ENCODE results near the gene ATP11A. TPM values are rescaled to one million over a fixed set of nuclear protein-coding genes. Genes with fewer than 3 reads are reported as not detected.

ATP11A gene
- total and polyA plus RNA-seq, 2 experiments from 2014 or later = 12.3 to 52.6 TPM

GRCh38 chr13:112759827-112760226 lies 70.0 kb downstream of the ATP11A start:
- H3F3A ChIP-seq (replicated peaks; ENCODE audit: low read depth) = no peaks in the 10 kb centered on the region
- H3K4me1 ChIP-seq (ENCODE audit: insufficient read depth) = peaks cover 10% of the 10 kb centered on the region; the same call in 1 of the 2 replicates
- TF ChIP-seq EZH2phosphoT487 (IDR thresholded peaks at IDR 0.05; ENCODE audit: unreplicated experiment) = no peak
- TF ChIP-seq ZNF331 (CRISPR knock-in tag; IDR thresholded peaks at IDR 0.05; ENCODE audit: low read depth) = no peak
- TF ChIP-seq ZNF462 (CRISPR knock-in tag; IDR thresholded peaks at IDR 0.05) = no peak
- TF ChIP-seq STAT1 (IDR thresholded peaks at IDR 0.05; ENCODE audit: unreplicated experiment) = no peak
- TF ChIP-seq JUNB (IDR thresholded peaks at IDR 0.05; ENCODE audit: unreplicated experiment) = no peak
- no peak for TF ChIP-seq NANOG (IDR thresholded peaks at IDR 0.05; ENCODE audit: borderline replicate concordance)
- no peak for TF ChIP-seq CREB1 (CRISPR knock-in tag; IDR thresholded peaks at IDR 0.05; ENCODE audit: low read depth)
- H3K27me3 ChIP-seq (ENCODE audit: insufficient read depth) = no peaks in the 10 kb centered on the region
- no peaks in the 10 kb centered on the region for H3K9me2 ChIP-seq (ENCODE audit: insufficient read depth)
- H2AFZ ChIP-seq = no peak overlapping the region
- H3K9me3 Mint-ChIP-seq = no peaks in the 10 kb centered on the region
- H3K27me3 Mint-ChIP-seq (ENCODE audit: insufficient read depth, low read depth, poor library complexity) = peaks cover 10% of the 10 kb centered on the region
- H3K36me3 Mint-ChIP-seq (ENCODE audit: low read depth) = no peaks in the 10 kb centered on the region; the same call in 1 of the 3 replicates
- no peaks in the 10 kb centered on the region; the same call in 1 of the 2 replicates for H4K20me1 ChIP-seq (replicated peaks; ENCODE audit: insufficient read depth)
- no peak overlapping the region for H3K4me3 Mint-ChIP-seq
- DNase-seq (ENCODE audit: low spot score) (no peak), ATAC-seq (no peak)
- peaks cover 54% of the 10 kb centered on the region for H3K79me2 ChIP-seq (replicated peaks; ENCODE audit: insufficient read depth)
- no peak overlapping the region for H3K27ac ChIP-seq (ENCODE audit: low read depth)
- H3K36me3 ChIP-seq (ENCODE audit: insufficient read depth) = no peaks in the 10 kb centered on the region
- no peak overlapping the region for H3K4me2 ChIP-seq
- no peak overlapping the region for H3K4me3 ChIP-seq
- H3K27ac Mint-ChIP-seq = no peak overlapping the region; the same call in 1 of the 2 replicates
- H3K4me1 Mint-ChIP-seq = peaks cover 53% of the 10 kb centered on the region

- Histone ChIP-seq H3K4me2 (no peak overlapping the region), H4K20me1 (replicated peaks; ENCODE audit: insufficient read depth) (no peaks in the 10 kb centered on the region; the same call in 1 of the 2 replicates), H3K9me2 (ENCODE audit: insufficient read depth) (no peaks in the 10 kb centered on the region), H3K36me3 (ENCODE audit: insufficient read depth) (no peaks in the 10 kb centered on the region), H3K4me1 (ENCODE audit: insufficient read depth) (peaks cover 10% of the 10 kb centered on the region; the same call in 1 of the 2 replicates), H3K27ac (ENCODE audit: low read depth) (no peak overlapping the region), H2AFZ (no peak overlapping the region), H3F3A (replicated peaks; ENCODE audit: low read depth) (no peaks in the 10 kb centered on the region), H3K27me3 (ENCODE audit: insufficient read depth) (no peaks in the 10 kb centered on the region), H3K79me2 (replicated peaks; ENCODE audit: insufficient read depth) (peaks cover 54% of the 10 kb centered on the region), H3K4me3 (no peak overlapping the region)
- peaks cover 56% of the 10 kb centered on the region for H3K4me1 Mint-ChIP-seq
- H3K27ac Mint-ChIP-seq = no peak overlapping the region
- ATAC-seq = no peak
- H3K4me3 Mint-ChIP-seq = no peak overlapping the region
- H3K36me3 Mint-ChIP-seq (ENCODE audit: low read depth) = no peaks in the 10 kb centered on the region; the same call in 2 of the 3 replicates
- H3K9me3 Mint-ChIP-seq = no peaks in the 10 kb centered on the region
- DNase-seq (ENCODE audit: low spot score) = no peak
- peaks cover 9% of the 10 kb centered on the region for H3K27me3 Mint-ChIP-seq (ENCODE audit: insufficient read depth, low read depth, poor library complexity)
- TF ChIP-seq REST (IDR thresholded peaks at IDR 0.05; ENCODE audit: unreplicated experiment) (no peak), EZH2phosphoT487 (IDR thresholded peaks at IDR 0.05; ENCODE audit: unreplicated experiment) (no peak), JUNB (IDR thresholded peaks at IDR 0.05; ENCODE audit: unreplicated experiment) (no peak), CREB1 (CRISPR knock-in tag; IDR thresholded peaks at IDR 0.05; ENCODE audit: low read depth) (no peak), EZH2 (IDR thresholded peaks at IDR 0.05; ENCODE audit: low read depth, unreplicated experiment) (no peak)
These were observed 70.6 kb downstream of the ATP11A start for GRCh38 chr13:112760435-112760834.

Measured in GM23338 (cell line).